Cardiac fibroblast (primary cell): ENCODE results near the gene SETD1B.

Source experiments
- DNase-seq, 2 donors: peaks; one replicate each; pipeline versions ENCODE4 v3.0.0 to v3.0.0-alpha.2; 2010; ENCODE audit warnings: low read depth in 2 of 2
- H3K4me3 ChIP-seq, 2 donors: replicated peaks in 1 of 2; 1 replicate in 1 of 2; 2 replicates in 1 of 2; pipeline ENCODE4 v1.5.1; 2011; ENCODE audit warnings: low read depth in 2 of 2, low read length in 2 of 2, mild to moderate bottlenecking in 2 of 2, moderate library complexity in 1 of 2
- CTCF ChIP-seq: IDR thresholded peaks from one replicate; pipeline ENCODE4 v1.5.1; 2011; ENCODE audit warnings: low read depth, mild to moderate bottlenecking, low read length, inconsistent platforms

SETD1B gene

GRCh38 chr12:121814429-121815119 lies 10.8 kb downstream of the SETD1B start:
- no peak for TF ChIP-seq CTCF
- no peak for DNase-seq
- H3K4me3 ChIP-seq = no peak overlapping the region

DNA sequence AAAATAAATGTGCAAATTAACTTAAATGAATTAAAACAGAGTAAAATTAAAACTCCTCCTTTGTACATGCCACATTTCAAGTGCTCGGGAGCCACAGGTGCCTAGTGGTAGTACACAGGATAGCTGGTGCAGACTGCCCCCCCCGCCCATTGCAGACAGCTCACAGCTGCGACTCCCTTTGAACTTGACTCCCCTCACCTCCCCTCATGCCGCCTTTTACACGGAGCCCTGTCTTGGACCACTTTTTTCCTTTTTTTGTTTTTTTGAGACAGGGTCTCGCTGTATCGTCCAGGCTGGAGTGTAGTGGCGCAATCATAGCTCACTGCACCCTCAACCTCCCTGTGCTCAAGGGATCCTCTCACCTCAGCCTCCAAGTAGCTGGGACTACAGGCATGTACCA lies 11.5 kb downstream of the SETD1B start:
- H3K4me3 ChIP-seq = no peak overlapping the region
- TF ChIP-seq CTCF = no peak
- no peak for DNase-seq

DNA sequence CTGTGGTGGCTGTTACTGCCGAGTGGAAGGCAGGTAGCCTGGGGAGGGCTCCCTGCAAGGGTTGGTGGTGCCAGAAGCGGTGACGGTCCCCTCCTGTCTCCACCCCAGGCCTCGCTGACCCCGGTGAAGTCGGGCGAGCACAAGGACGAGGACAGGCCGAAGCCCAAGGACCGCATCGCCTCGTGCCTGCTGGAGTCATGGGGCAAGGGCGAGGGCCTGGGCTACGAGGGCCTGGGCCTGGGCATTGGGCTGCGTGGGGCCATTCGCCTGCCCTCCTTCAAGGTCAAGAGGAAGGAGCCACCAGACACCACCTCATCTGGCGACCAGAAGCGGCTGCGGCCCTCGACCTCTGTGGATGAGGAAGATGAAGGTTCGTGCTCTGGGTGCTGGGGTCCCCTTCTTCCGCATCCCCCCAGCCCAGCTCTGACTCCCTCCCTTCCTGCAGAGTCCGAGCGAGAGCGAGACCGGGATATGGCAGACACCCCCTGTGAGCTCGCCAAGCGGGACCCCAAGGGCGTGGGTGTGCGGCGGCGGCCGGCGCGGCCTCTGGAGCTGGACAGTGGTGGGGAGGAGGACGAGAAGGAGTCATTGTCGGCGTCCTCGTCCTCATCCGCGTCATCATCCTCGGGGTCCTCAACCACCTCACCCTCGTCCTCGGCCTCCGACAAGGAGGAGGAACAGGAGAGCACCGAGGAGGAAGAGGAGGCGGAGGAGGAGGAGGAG lies 13.3 kb downstream of the SETD1B start:
- no peak for DNase-seq
- H3K4me3 ChIP-seq = no peak overlapping the region
- no peak for TF ChIP-seq CTCF

GRCh38 chr12:121817648-121818043 lies 13.8 kb downstream of the SETD1B start:
- no peak overlapping the region for H3K4me3 ChIP-seq
- no peak for TF ChIP-seq CTCF
- no peak for DNase-seq

DNA sequence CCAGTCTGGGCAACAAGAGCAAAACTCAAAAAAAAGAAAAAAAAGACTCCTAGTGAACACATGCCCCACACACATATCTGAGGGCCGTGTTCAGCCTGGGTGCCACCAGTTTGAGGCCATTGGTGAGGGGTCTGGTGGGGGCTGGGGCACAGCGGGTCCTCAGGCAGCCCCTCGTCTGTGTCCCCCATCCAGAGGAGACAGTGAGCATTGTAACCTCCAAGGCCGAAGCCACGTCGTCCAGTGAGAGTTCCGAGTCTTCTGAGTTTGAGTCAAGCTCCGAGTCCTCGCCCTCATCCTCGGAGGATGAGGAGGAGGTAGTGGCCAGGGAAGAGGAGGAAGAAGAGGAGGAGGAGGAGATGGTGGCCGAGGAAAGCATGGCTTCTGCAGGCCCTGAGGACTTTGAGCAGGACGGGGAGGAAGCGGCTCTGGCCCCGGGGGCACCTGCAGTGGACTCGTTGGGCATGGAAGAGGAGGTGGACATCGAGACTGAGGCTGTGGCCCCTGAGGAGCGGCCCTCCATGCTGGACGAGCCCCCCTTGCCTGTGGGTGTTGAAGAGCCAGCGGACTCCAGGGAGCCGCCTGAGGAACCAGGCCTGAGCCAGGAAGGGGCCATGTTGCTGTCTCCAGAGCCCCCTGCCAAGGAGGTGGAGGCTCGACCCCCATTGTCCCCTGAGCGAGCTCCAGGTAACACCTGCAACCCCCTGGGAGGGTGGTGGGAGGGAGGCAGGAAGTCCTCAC lies 15.6 kb downstream of the SETD1B start:
- TF ChIP-seq CTCF = no peak
- no peak for DNase-seq
- no peak overlapping the region for H3K4me3 ChIP-seq

DNA sequence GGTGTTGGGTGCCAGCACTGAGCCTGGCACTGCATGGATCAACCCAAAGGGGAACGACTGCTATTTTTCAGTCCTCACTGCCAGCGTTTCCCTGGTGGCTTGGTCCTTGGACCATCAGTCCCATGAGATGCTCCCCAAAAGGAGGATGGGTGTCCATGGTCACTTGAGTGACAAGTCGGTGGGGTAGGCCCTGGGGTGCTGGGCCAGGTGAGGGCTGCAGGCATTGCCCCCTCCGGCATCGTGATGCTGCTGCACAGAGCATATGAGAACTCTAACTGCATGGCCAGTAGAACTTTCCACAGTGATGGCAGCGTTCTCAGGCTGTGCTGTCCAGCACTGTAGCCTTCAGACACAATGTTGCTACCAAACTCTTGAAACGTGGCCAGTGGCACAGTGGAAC lies 16.2 kb downstream of the SETD1B start:
- TF ChIP-seq CTCF = no peak
- H3K4me3 ChIP-seq = no peak overlapping the region
- DNase-seq = no peak
